Measurements from ENCODE around the gene FARP1.
"Not testable (repeated sequence)": the region's sequence is repeated elsewhere in the genome, so short reads cannot be mapped to it uniquely, and the experiment has no call there.

Gene FARP1

GRCh38 chr13:98363326-98363725 lies 220.4 kb downstream of the FARP1 start:
- no peak for DNase-seq (ENCODE audit: low read depth in 2 of 2)

DNA sequence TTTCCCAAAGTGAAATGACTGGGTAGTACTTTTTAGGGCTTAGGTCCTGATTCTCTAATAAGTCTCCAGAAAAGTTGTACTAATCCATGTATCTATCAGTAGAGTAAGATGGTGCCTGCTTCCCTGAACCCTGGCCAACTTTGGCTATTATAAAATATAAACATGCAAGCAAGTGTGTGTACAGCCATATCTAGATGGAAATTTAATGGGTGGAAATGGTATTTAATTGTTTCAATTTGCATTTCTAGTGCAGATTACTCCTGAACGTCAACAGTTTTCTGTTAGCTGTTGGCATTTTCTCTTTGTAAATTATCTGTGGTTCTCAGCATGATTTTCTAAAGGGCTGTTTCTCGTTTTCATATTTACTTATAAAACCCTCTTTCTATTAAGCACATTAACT lies 221.3 kb downstream of the FARP1 start:
- DNase-seq (ENCODE audit: low read depth in 2 of 2): no peak

GRCh38 chr13:98364647-98365046 lies 221.8 kb downstream of the FARP1 start:
- no peak for DNase-seq (ENCODE audit: low read depth in 2 of 2)

DNA sequence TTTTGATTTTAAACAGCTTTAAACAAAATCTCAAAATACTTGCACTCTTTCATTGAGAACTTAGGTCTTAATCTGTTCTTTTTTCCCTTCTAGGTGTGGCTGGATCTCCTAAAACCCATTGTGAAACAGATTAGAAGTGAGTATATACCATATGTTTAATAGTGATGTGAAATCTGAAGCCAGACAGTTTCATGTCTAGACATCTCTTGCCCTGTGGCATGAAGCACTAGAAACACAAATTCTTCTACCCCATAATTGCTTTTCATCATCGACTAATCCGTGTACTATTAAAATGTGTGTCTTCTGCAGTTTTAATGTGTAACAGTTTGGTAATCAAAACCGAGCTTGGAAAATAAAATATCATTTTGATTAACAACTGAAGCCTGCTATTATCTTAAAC lies 222.4 kb downstream of the FARP1 start:
- DNase-seq (ENCODE audit: low read depth in 2 of 2): no peak

DNA sequence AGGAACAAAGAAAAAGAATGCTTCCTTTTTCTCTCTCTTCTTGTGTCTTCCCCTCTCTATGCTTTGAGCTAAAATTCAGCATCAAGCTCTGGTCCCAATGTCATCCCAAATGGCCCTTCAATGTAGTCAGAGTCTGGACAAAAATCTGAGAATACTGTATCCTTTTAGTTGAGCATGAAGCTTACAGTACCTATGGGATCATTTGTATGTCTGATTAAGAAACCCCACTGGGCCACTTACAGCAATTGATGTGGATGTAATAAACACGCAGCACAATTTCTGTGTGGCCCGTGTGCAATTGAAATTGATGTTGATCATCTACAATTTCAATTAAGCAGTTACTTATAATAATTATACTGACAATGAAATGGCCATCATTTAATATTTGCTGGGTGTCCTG lies 223.1 kb downstream of the FARP1 start:
- no peak for DNase-seq (ENCODE audit: low read depth in 2 of 2)

DNA sequence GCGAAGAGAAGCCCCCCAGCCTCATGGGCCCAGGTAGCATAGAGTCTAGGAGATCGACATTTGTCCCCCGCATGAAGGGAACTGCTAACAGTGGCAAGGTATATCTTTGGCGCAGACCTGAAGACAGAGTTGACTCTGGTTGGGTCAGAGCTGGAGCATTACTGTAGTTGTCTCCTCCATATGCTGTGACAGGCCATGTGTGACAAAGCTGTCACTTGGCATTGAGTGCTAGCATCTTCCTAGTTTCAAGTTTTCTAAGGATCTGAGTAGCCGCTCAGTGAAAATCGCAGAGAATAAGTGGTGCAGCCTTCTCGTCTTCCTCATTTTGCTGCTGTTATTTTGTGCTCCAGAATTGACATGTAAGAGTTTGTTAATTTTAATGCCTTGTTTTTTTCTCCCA lies 223.5 kb downstream of the FARP1 start:
- no peak for DNase-seq (ENCODE audit: low read depth in 2 of 2)

DNA sequence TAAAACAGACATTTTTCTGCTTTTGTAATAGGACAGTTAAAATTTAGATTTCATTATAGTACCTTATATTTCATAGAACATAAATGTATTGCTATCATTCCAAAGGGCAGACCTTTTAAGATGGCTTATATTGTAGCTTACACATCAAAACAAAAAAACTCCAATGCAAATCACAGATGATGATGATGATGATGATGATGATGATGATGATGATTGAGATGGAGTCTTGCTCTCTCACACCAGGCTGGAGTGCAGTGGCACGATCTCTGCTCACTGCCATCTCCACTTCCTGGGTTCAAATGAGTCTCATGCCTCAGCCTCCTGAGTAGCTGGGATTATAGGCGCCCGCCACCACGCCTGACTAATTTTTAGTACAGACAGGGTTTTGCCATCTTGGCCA lies 224.1 kb downstream of the FARP1 start:
- no peak for DNase-seq (ENCODE audit: low read depth in 2 of 2)

GRCh38 chr13:98368019-98368418 lies 225.1 kb downstream of the FARP1 start:
- DNase-seq (ENCODE audit: low read depth in 2 of 2): no peak

- not testable (repeated sequence) for DNase-seq (ENCODE audit: low read depth in 2 of 2)
Observed at GRCh38 chr13:98369520-98369919, 226.6 kb downstream of the FARP1 start.

- DNase-seq (ENCODE audit: low read depth in 2 of 2): no peak
Observed at GRCh38 chr13:98370261-98370660, 227.4 kb downstream of the FARP1 start.

DNA sequence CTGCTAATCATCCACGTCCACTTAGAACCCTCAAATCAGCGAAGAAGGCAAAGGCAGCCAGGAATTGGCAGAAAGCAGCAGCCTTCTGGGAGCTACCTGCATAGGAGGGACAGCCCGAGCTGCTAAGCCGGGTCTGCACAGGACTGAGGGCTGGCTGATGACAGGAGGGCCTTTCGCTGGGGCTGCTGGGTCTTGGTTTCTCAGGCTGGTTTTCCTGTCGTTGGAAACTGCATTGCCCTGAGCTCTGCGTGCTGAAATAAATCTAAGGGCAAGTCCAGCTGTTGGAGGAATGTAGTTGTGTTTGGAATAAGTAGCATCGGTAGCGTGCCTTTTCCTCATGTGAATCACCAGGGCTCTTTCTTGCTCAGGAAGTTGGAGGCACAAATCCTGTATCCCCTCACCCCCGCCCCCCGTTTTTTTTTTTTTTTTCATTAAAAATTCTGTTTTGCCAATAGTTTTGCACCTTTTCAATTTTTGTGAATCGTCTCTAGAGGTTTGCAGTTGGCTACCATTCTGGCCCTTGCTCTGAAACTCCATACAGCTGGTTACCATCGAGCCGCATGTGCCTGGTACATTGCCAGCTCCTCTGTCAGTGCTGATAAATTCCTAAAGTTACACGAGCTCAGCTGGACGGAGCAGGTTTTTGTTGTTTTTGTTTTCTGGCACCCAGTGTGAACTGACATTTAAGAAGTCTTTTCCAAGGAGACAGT lies 228.1 kb downstream of the FARP1 start:
- no peak for DNase-seq (ENCODE audit: low read depth in 2 of 2)

DNA sequence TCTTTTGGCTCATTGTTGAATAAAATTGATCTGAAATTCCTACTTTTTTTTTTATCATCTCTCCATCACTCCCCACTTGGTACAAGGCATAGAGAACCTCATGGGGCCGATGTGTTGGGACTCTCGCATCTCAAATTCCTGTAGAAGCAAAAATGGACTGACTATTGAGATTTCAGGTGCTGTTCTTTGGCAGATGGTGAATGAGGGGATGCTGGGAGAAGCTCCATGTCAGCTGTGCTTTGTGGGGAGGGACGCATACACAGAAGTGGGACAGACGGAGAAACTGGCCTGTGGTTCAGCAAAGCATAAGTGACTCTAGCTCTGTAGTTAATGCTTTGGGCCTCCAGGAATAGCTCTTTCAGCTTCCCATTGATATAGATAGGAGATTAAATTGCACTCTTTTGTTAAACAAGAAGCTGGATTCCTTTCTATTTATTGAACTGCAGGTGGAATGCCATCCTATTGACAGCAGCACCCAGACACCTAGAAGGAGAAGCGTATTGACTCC lies 228.7 kb downstream of the FARP1 start:
- no peak for DNase-seq (ENCODE audit: low read depth in 2 of 2)

DNA sequence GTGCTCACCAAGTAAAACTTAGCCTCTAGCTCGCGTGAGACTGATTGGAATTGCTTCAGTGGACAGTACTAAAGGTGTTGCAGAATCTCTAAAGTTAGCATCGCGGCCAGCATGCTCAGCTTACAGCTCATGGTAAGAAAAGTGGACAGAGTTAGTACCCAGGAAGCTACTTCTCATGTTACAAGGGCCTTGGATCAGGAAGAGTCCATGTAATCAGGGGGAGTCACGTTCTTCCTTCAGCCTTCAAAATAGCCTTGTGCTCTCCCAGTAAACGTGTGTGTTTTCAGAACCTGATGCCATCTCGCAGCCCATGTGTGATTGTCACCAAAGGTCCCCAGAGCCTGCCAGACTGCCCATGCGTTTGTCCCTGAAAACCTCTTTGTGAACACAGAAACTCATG lies 230.0 kb downstream of the FARP1 start:
- DNase-seq (ENCODE audit: low read depth in 2 of 2): no peak

DNA sequence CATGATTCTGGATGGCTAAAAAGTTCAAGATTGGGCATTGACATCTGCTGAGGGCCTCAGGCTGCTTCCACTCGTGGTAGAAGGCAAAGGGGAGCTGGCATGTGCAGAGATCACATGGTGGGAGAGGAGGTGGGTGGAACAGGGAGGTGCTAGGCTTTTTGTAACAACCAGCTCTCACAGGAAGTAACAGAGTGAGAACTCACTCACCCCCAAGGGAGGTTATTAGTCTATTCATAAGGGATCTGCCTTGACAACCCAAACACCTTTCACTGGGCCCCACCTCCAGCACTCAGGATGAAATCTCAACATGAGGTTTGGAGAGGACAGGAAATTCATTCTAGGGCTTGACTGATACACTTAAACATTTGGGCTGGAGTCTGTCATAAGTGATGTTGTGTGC lies 231.9 kb downstream of the FARP1 start:
- no peak for DNase-seq (ENCODE audit: low read depth in 2 of 2)

- DNase-seq (ENCODE audit: low read depth in 2 of 2): no peak
Observed at GRCh38 chr13:98377635-98378378, 234.9 kb downstream of the FARP1 start.

DNA sequence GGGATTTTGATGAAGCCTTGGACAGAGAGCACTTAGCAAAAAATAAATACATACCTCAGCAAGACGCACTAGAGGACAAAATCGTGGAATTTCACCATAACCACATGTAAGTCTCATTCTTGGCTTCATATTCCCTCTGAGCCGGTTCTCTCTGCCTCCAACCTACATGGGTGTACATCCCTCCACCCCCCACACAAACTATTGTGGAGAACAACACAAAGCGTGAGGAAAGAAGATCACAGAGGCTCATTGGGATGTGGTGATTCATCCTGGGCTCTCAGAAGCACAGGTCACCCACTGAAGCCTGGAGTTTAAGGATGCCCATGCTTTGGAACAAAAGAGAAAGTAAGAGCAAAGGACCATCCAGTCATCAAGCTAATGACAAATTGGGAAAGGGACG lies 241.8 kb downstream of the FARP1 start:
- DNase-seq (ENCODE audit: low read depth in 2 of 2): no peak

GRCh38 chr13:98385606-98386005 lies 242.7 kb downstream of the FARP1 start:
- no peak for DNase-seq (ENCODE audit: low read depth in 2 of 2)

DNA sequence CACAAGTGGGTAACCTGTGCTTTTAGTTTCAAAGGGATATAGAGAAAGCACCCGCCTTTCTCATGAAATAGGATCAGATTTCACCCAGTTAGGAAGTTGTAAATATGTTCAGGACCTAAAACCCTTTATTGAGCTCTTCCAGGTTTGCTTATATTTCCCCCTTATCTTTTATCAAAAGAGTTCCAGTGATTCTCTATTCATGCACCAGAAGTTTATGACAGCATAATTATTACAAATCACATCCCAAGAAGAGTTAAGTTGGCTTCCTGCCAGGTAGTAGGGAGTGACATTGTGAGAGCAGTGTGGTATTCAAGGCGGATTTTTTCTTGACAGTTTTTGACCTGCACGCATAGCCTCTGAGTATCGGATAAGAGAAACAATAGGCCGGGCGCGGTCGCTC lies 243.7 kb downstream of the FARP1 start:
- no peak for DNase-seq (ENCODE audit: low read depth in 2 of 2)

- no peak for DNase-seq (ENCODE audit: low read depth in 2 of 2)
Observed at GRCh38 chr13:98389319-98389718, 246.4 kb downstream of the FARP1 start.

GRCh38 chr13:98390086-98390715 lies 247.3 kb downstream of the FARP1 start:
- no peak for DNase-seq (ENCODE audit: low read depth in 2 of 2)

- DNase-seq (ENCODE audit: low read depth in 2 of 2): no peak
Observed at GRCh38 chr13:98393873-98394272, 251.0 kb downstream of the FARP1 start.

- no peak for DNase-seq (ENCODE audit: low read depth in 2 of 2)
Observed at GRCh38 chr13:98394820-98395510, 252.1 kb downstream of the FARP1 start.

Measured in stimulated activated CD4-positive, alpha-beta T cell treated with anti-CD3 and anti-CD28 coated beads, Interleukin-4, amount 100 ng/mL, for 48 hours (primary cell).